GM12878 (cell line): Measurements from ENCODE around the gene ARFRP1. TPM values are rescaled to one million over a fixed set of nuclear protein-coding genes. Genes with fewer than 3 reads are reported as not detected.

Experiments
- ATAC-seq: fragments of 200-7000 bp; cut with Tn5 transposase; 3 replicates; pipeline ENCODE4 v1.9.1; 2020; ENCODE audit warnings: mild to moderate bottlenecking, moderate library complexity
- BruUV-seq: library from RNA; stranded (reverse); fragments of 400-500 nt; replicated peaks from 2 replicates; lab custom pipeline; 2021; lab: Mats Ljungman, UMichigan
- CTCF ChIA-PET: fragments of 300-600 bp; sonication (Branson Sonifier 250); formaldehyde crosslinking; extraction: SDS; loops from one replicate; lab custom pipeline; 2021; ENCODE audit warnings: inconsistent platforms; lab: Yijun Ruan, JAX
- POLR2A ChIA-PET: fragments of 350-600 bp; formaldehyde crosslinking; extraction: SDS; loops from one replicate; lab custom pipeline; 2021; ENCODE audit warnings: inconsistent platforms; lab: Charles Lee
- RAD21 ChIA-PET: fragments of 300-600 bp; sonication (Branson Sonifier 250); formaldehyde crosslinking; loops from one replicate; lab custom pipeline; 2023; ENCODE audit warnings: antibody characterized with exemption; ENCODE audit not compliant: unreplicated experiment; lab: Charles Lee
- SMC1A ChIA-PET: fragments of 300-600 bp; sonication (Branson Sonifier 250); formaldehyde crosslinking; loops from one replicate; lab custom pipeline; 2023; ENCODE audit not compliant: unreplicated experiment, uncharacterized antibody; lab: Charles Lee
- DNase-seq: peaks from one replicate; pipeline ENCODE4 v3.0.0-alpha.2; 2011; ENCODE audit warnings: low read depth, low spot score
- FAIRE-seq: peaks from 3 replicates; lab custom pipeline; 2011; peaks lifted over from hg19 to GRCh38; lab: Jason Lieb, UNC
- H2AFZ ChIP-seq: 2 replicates; pipeline ENCODE4 v1.6.0; 2011; ENCODE audit warnings: low read depth, low read length, control low read depth; ENCODE audit not compliant: control insufficient read depth
- H3K27ac ChIP-seq: 2 replicates; pipeline ENCODE4 v1.5.1; 2011; ENCODE audit warnings: control low read depth; ENCODE audit not compliant: control insufficient read depth, insufficient read depth
- H3K27me3 ChIP-seq, 2 experiments: replicated peaks in 1 of 2; 2 replicates each; pipeline versions ENCODE4 v1.6.0 to v1.6.1; 2011; ENCODE audit warnings: low read length in 1 of 2; ENCODE audit not compliant: control insufficient read depth in 2 of 2, insufficient read depth in 2 of 2
- H3K36me3 ChIP-seq, 2 experiments: 2 replicates each; pipeline ENCODE4 v1.5.1; 2011; ENCODE audit warnings: low read length in 1 of 2; ENCODE audit not compliant: control insufficient read depth in 2 of 2, insufficient read depth in 2 of 2
- H3K4me1 ChIP-seq: 2 replicates; pipeline ENCODE4 v1.6.1; 2011; ENCODE audit warnings: mild to moderate bottlenecking, low read length, moderate library complexity, mixed read lengths; ENCODE audit not compliant: control insufficient read depth, insufficient read depth
- H3K4me2 ChIP-seq: 2 replicates; pipeline ENCODE4 v1.6.0; 2011; ENCODE audit warnings: control low read depth; ENCODE audit not compliant: control insufficient read depth, insufficient read depth
- H3K4me3 ChIP-seq: fragments of 200-600 bp; sonication (generic); 2 replicates; pipeline ENCODE4 v1.5.1; 2016
- H3K79me2 ChIP-seq: 2 replicates; pipeline ENCODE4 v1.6.0; 2011; ENCODE audit warnings: low read length; ENCODE audit not compliant: control insufficient read depth, insufficient read depth
- H3K9ac ChIP-seq: 2 replicates; pipeline ENCODE4 v1.8.0; 2011; ENCODE audit warnings: low read length, control low read depth, mixed read lengths; ENCODE audit not compliant: control insufficient read depth, insufficient read depth
- H3K9me3 ChIP-seq: replicated peaks from 3 replicates; pipeline ENCODE4 v1.5.1; 2011; ENCODE audit warnings: mild to moderate bottlenecking, low read length; ENCODE audit not compliant: control insufficient read depth, insufficient read depth
- H4K20me1 ChIP-seq: 2 replicates; pipeline ENCODE4 v1.6.0; 2011; ENCODE audit not compliant: control insufficient read depth, insufficient read depth
- BCL3 ChIP-seq: IDR thresholded peaks from 2 replicates; pipeline ENCODE4 v1.6.1; 2011; ENCODE audit warnings: borderline replicate concordance, low read depth, mild to moderate bottlenecking, moderate library complexity, low read length; ENCODE audit not compliant: insufficient read depth, poor library complexity, severe bottlenecking
- CBX3 ChIP-seq: fragments of 200-600 bp; sonication (generic); IDR thresholded peaks from 2 replicates; pipeline ENCODE4 v1.6.1; 2016; ENCODE audit warnings: low read depth, borderline replicate concordance
- JUNB ChIP-seq: IDR thresholded peaks from 2 replicates; pipeline ENCODE4 v1.6.1; 2016; ENCODE audit warnings: antibody characterized with exemption, mild to moderate bottlenecking
- NFXL1 ChIP-seq: fragments of 450-650 bp; IDR thresholded peaks from 2 replicates; pipeline ENCODE4 v1.6.1; 2017; ENCODE audit warnings: antibody characterized with exemption, mild to moderate bottlenecking, borderline replicate concordance
- PBX3 ChIP-seq: IDR thresholded peaks from 2 replicates; pipeline ENCODE4 v1.6.1; 2011; ENCODE audit warnings: mild to moderate bottlenecking, low read depth, low read length, moderate library complexity; ENCODE audit not compliant: insufficient replicate concordance
- POLR2A ChIP-seq: IDR thresholded peaks from 2 replicates; pipeline ENCODE4 v1.6.1; 2011; ENCODE audit warnings: low read depth, mild to moderate bottlenecking, low read length
- RAD21 ChIP-seq: IDR thresholded peaks from 2 replicates; pipeline ENCODE4 v1.6.1; 2011; ENCODE audit warnings: mild to moderate bottlenecking, low read depth, low read length, moderate library complexity; ENCODE audit not compliant: insufficient read depth
- SRF ChIP-seq, 2 experiments: IDR thresholded peaks; 2 replicates each; pipeline ENCODE4 v1.6.1; 2011; ENCODE audit warnings: low read depth in 2 of 2, low read length in 2 of 2, mild to moderate bottlenecking in 1 of 2, moderate library complexity in 1 of 2
- TCF3 ChIP-seq: IDR thresholded peaks from 2 replicates; pipeline ENCODE4 v1.6.1; 2012; ENCODE audit warnings: low read depth, mild to moderate bottlenecking, low read length, borderline replicate concordance; ENCODE audit not compliant: insufficient read depth
- WGBS: methylation state at CpG from one replicate; pipeline ENCODE4 v1.1.6; 2016; ENCODE audit warnings: low lambda C conversion rate; ENCODE audit not compliant: insufficient replicate concordance, insufficient coverage; ENCODE audit errors: missing lambda C conversion rate; 5-methylcytosine and 5-hydroxymethylcytosine counted together
- in situ Hi-C: fragments of 300-500 bp; cut with MboI; formaldehyde crosslinking; loops from 9 replicates; pipeline ENCODE4 v1.14.3; 2018; ENCODE audit warnings: mixed read lengths
- intact Hi-C: fragments of 100-400 bp; cut with micrococcal nuclease; formaldehyde crosslinking; loops from one replicate; pipeline ENCODE4 v1.14.2; 2022; ENCODE audit not compliant: unreplicated experiment
- polyA plus RNA-seq, 11 experiments: library from polyadenylated mRNA; depleted of rRNA in 4 of 11; unstranded in 6 of 11; stranded (reverse) in 5 of 11; fragments of >200 nt; fragmentation: Nextera tagmentation in 4 of 11; fragmentation: Illumina TruSeq in 1 of 11; extraction: Ambion mirVana in 4 of 11; extraction: Trizol in 1 of 11; gene quantifications; 1 replicate in 1 of 11; 2 replicates in 10 of 11; pipeline versions ENCODE4 v1.2.1 to v1.2.3, GENCODE V29; 2011 to 2016; ENCODE audit warnings: inconsistent platforms in 2 of 11, missing spikeins in 2 of 11, low read depth in 1 of 11
- total RNA-seq, 4 experiments: library from RNA; depleted of rRNA in 3 of 4; stranded (reverse); fragments of >200 nt in 3 of 4; fragmentation: Illumina TruSeq in 1 of 4; extraction: Trizol in 1 of 4; gene quantifications; 2 replicates each; pipeline versions ENCODE4 v1.2.1 to v1.2.3, GENCODE V29; 2013 to 2021

Gene ARFRP1
- total and polyA plus RNA-seq, 10 of the 15 experiments (the other 5 are each of a cell fraction or from before 2014, with no cell fraction given), result 0.37 to 71.7 (median 34.6) TPM

GRCh38 chr20:63732118-63733095 lies 24.6 kb upstream of the ARFRP1 start:
- CTCF ChIA-PET, result no interaction called here
- peaks cover 11 to 27% of the 10 kb centered on the region in 2 experiments; a peak in 3 of 4 replicates for H3K36me3 ChIP-seq
- intact Hi-C loops, result no loop called here
- H2AFZ ChIP-seq, result no peak overlapping the region
- SMC1A ChIA-PET, result no interaction called here
- H4K20me1 ChIP-seq, result no peaks in the 10 kb centered on the region
- no peak for ATAC-seq
- TF ChIP-seq PBX3 (peak; percentile 28), NFXL1 (no peak), TCF3 (peak; percentile 56; the same call in 1 of the 2 replicates), CBX3 (no peak), POLR2A (peak; percentile 67), BCL3 (peak; percentile 92), SRF (IDR thresholded peaks at IDR 0.05; ENCODE audit: low read depth in 2 of 2, low read length in 2 of 2) (0 out of 4 replicates have a peak, but pooled peaks of 1 of the 2 experiments have one; percentile 4), JUNB (no peak), RAD21 (no peak)
- TF ChIP-seq, all 136 proteins: peak for 5
- Histone ChIP-seq H3K4me2 (no peak overlapping the region), H3K27me3 (no peaks in the 10 kb centered on the region), H3K9ac (no peak overlapping the region), H3K4me3 (no peak overlapping the region), H3K9me3 (0 out of 3 replicates have a peak, but pooled peaks cover 1% of the 10 kb centered on the region), H3K4me1 (peaks cover 60% of the 10 kb centered on the region), H3K79me2 (peaks cover 27% of the 10 kb centered on the region), H3K27ac (no peak overlapping the region)
- DNase-seq (no peak), FAIRE-seq (no peak)
- ChIA-PET RAD21 (no interaction called here), POLR2A (no interaction called here)
- WGBS, result 90% methylated on average over 38 of the region's 38 CpGs
- in situ Hi-C loops, result no loop called here
- no TSS peak for BruUV-seq
